HG02840 (cell line): Measurements from ENCODE around the gene TBC1D5.
"Not testable (repeated sequence)": the region's sequence is repeated elsewhere in the genome, so short reads cannot be mapped to it uniquely, and the experiment has no call there.

Experiments
- ATAC-seq: cut with Tn5 transposase; IDR thresholded peaks from one replicate; pipeline ENCODE4 v1.9.1; 2021; ENCODE audit warnings: mild to moderate bottlenecking, moderate library complexity, moderate number of reproducible peaks; ENCODE audit not compliant: unreplicated experiment, low FRiP score

The TBC1D5 gene

GRCh38 chr3:17742102-17742879 is at the start of gene TBC1D5:
TBC1D5 (minus strand) TSS chr3:17742631; CDS start chr3:17508570, 234,061 bp downstream.
- peak; percentile 75 for ATAC-seq

DNA sequence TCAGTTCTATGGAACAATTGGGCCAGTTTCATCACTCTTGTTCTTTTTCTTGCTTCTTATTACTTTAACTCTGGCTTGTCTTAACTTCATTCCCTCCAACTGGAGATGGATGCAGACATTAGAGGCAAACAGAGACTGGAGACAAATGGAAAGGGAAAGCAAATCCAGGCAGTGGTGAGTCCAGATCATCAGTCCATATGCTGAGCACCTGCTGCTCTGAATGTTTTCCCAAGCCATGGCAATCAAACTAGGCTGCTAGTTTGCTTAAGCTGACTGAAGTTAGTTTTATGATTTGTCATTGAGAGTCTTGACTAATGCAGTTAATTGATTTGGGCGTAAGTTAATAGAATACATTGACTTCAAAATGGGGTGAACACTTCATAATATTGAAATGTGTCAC is 41.0 kb upstream of the TBC1D5 start:
- no peak for ATAC-seq

- ATAC-seq = no peak
Measured at GRCh38 chr3:17782751-17783150, 40.3 kb upstream of the TBC1D5 start.

DNA sequence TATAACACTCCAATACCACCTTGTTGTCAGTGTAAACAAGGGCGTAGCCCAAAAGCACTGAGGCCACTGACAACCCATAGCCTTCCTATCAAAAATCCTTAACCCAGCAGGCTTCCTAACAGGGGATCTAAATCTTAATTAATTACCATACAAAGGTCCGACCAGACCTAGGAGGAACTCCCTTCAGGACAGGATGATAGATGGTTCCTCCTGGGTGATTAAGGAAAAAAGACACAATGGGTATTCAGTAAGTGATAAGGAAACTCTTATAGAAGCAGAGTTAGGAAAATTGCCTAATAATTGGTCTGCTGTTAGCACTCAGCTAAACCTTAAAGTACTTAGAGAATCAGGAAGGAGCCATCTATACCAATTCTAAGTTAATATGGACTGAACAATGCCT is 37.9 kb upstream of the TBC1D5 start:
- ATAC-seq = not testable (repeated sequence)

- ATAC-seq = not testable (repeated sequence)
Measured at GRCh38 chr3:17779304-17780250, 37.1 kb upstream of the TBC1D5 start.

GRCh38 chr3:17777326-17777725 is 34.9 kb upstream of the TBC1D5 start:
- not testable (repeated sequence) for ATAC-seq

DNA sequence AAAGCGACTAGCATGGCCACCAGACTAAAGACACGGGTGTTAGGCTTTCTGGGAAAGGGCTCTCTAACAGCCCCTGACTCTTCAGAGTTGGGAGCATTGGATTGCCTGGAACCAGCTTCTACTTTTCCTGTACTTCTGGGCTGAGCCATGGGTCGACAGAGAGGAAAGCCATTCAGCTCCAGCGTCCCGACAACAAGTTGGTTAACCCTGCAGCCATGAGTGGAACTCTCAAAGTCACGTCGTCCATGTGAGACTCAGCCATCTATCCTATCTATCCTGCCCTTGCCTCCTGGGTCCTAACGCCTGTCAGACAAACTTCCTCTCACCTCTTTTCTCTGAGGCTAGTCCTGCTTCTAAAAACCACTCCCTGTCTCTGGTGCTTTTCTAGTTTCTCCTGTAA is 32.6 kb upstream of the TBC1D5 start:
- no peak for ATAC-seq

GRCh38 chr3:17774180-17774910 is 31.9 kb upstream of the TBC1D5 start:
- ATAC-seq = not testable (repeated sequence)

- ATAC-seq = no peak
Measured at GRCh38 chr3:17772556-17772955, 30.1 kb upstream of the TBC1D5 start.

- no peak for ATAC-seq
Measured at GRCh38 chr3:17771177-17772017, 29.0 kb upstream of the TBC1D5 start.

- no peak for ATAC-seq
Measured at GRCh38 chr3:17770682-17771081, 28.3 kb upstream of the TBC1D5 start.

DNA sequence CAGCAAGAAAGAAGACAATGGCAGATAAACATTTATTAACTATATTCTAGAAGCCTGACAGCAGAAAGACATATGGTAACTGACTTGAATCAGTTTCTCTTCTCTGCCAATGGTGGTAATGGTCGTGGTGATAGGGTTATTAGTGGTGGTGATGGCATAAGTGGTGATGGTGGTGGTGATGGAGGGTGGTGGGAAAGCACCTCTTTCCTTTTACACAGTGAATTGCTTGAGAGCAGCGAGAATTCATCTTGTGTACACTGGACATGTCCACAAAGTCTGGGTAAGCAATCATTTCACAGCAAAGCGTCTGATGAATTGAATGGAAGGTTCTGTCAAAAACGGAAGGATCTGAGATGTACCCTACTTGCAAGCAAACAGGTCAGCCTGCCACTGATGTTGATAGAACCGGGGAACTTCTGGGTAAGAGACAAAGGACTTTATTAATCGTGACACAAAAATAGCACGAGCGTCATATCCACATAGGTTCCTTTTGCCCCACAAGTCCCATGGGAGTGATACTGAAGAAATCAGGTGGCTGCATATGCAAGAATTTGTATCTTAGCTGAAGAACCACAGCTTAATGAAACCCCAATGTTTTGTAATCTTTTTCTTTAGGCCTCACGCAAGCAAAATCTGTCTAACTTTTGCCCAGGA is 23.5 kb upstream of the TBC1D5 start:
- ATAC-seq = peak; percentile 69

DNA sequence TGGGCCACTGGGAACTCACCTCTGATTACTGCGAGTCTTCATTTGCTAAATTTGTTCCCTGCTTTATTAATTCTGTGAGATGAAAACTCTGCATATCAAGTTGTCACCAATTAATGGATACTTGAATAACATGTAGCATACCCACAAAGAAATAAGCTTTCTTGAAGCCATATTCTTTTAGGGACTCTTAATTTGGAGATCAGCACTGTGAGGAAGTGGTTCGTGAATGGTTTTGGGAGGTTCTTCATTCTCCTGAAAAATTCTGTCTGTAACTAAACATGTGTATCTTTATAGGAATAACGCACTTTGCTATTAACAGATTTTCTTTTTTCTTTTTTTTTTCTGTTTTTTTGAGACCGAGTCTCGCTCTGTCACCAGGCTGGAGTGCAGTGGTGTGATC is 19.1 kb upstream of the TBC1D5 start:
- ATAC-seq = no peak

- ATAC-seq = no peak
Measured at GRCh38 chr3:17759901-17760300, 17.5 kb upstream of the TBC1D5 start.

- no peak for ATAC-seq
Measured at GRCh38 chr3:17755836-17756235, 13.4 kb upstream of the TBC1D5 start.

DNA sequence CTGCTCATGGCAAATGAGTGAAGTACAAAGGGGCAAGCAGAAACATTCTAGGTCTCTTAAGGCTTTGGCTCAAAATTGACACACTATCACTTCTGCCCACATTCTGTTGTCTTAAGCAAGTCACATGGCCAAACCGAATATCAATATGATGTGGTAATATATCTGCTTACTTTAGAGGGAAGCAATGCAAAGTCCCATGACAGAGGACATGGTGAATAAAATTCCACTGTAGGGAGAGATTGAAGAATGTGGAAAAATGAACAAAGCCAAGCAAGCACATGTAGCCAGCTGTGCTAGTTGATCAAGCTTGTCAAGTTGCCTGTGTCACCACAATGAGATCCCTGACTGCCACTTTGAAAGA is 11.2 kb upstream of the TBC1D5 start:
- no peak for ATAC-seq

DNA sequence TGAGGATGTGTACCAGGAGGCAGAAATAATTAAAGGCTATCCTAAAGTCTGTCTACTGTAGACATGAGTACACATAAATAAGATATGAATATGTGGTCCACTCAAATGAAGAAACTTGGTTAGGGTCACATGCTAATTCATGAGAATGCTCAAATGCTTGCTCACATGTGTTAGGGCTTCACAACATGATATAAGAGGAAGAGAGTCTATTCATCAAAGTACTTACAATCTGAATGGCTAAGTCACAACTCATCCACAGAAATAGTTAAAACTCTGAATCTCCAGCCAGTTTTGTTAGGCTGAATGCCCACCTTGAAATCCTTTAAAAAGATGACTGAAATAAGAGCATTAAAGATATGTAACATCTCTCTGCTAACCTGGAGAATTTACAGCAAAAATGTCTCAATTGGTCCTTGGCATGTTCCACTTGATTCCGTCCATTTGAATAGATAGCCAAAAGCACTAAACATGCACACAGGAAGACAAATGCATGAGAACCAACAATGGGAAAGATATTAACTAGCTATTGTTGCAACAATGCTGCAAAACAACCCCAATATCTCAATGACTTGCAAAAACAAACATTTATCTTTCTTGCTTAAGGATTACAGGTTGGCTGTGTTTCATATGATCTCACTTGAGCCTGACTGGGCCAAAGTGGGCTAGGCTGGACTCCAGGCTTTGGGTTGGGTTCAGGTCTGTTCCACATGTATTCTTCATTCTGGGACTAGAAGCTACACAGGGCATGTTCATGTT is 10.6 kb upstream of the TBC1D5 start:
- no peak for ATAC-seq

GRCh38 chr3:17752436-17752835 is 10.0 kb upstream of the TBC1D5 start:
- ATAC-seq = no peak
